Measurements from ENCODE around the gene PALD1.

The PALD1 gene

GRCh38 chr10:70590655-70591416 is 112.3 kb downstream of the PALD1 start:
- DNase-seq (ENCODE audit: low spot score): no peak

- DNase-seq (ENCODE audit: low spot score): no peak
Observed at GRCh38 chr10:70592186-70592735, 113.7 kb downstream of the PALD1 start.

GRCh38 chr10:70592746-70593512 is 114.4 kb downstream of the PALD1 start:
- DNase-seq (ENCODE audit: low spot score): no peak

- no peak for DNase-seq (ENCODE audit: low spot score)
Observed at GRCh38 chr10:70593513-70593890, 114.9 kb downstream of the PALD1 start.

GRCh38 chr10:70594161-70594560 is 115.6 kb downstream of the PALD1 start:
- no peak for DNase-seq (ENCODE audit: low spot score)

DNA sequence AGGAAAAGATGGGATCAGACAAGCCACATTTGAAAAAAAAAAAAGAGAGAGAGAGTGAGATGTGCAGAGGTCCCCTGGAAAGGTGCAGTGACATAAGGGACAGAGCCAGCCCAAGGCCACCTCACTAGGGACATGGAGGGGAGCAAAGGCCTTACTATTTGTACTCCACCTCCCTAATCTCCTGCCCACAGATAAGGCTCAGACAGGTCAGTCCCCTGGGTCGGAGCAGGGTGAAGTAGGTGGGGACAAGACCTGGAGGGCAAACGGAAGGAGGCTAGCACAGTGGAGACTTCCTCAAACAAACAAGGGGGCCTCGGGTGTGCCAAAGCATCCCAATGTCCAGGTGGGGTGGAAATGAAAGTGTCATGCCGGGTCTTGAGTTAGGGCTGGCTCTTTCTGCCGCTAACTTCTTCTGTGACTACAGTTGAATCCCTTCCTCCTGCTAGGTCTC is 117.0 kb downstream of the PALD1 start:
- no peak for DNase-seq (ENCODE audit: low spot score)

DNA sequence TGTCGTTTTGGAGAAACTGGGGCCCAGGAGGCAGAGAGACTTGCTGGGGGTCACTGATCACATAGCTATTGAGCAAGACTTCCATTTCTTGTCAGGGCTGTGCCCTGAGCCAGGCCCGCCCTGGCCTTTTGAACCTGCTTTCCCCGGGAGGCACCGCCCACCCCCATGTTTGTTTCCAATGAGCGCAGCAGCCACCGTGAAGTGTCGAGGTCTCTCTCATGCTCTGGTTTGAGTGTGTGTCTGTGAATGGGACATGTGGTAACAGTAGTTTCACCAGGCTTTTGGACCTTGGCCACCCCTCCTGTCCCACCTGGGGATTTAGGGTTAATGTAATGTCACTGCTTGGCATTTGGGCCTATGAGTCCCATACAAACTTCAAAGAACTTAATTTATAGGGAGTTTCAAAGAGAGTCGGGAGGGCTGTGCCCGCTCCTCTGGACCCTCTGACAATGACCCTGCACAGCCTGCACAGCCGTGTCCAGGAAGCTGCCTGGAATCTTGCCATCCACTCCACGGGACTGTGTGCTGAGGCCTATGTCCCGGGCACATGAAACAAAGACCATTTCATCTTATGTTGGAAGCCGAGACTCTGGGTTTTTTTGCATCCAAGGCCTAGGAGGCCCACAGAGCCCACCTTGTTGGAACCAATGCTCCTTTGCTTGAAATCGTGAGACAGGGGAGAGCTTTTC is 117.7 kb downstream of the PALD1 start:
- DNase-seq (ENCODE audit: low spot score): no peak

DNA sequence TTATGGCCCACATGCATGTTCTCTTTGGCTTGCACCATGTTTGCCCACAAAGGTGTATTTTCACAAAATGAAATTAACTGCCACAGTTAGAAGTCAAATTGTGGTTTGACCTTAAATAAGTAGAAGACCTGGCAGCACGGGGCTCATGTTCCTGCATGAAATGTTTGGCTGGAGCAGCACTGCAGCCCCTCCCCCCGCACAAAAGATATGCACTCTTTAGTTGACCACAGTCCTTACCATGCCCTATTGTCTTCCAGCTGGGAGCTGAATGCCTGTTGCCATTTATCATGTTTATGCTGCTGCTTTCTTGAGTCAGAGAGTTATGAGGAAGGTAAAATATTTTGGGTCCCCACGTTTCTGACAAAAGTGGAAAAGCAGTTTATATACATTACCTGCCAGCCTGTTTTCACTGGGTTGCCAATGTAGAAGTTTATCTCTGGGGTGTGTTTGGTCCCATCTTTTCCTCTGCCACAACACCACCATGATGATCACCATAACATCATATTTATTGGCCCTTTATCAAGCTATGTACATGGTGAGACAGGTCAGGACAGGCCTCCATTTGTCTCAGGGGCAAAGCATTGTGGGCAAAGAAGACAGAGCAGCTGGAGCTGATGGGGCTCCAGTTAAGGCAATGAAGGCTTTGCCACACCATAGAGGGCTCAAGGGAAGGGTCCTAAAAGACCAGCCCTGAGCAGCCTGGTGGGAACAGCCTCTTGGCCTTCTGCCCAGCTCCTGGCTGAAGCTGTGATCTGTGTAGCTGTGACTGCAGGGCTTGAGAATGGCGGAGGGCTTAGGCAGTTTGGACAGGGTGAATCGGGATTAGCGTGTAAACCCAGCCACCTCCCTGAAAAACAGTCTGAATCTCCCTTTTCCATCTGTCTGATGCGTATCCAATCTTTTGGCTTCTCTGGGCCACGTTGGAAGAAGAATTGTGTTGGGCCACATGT is 118.6 kb downstream of the PALD1 start:
- no peak for DNase-seq (ENCODE audit: low spot score)

- DNase-seq (ENCODE audit: low spot score): no peak
Observed at GRCh38 chr10:70597856-70598815, 119.6 kb downstream of the PALD1 start.

DNA sequence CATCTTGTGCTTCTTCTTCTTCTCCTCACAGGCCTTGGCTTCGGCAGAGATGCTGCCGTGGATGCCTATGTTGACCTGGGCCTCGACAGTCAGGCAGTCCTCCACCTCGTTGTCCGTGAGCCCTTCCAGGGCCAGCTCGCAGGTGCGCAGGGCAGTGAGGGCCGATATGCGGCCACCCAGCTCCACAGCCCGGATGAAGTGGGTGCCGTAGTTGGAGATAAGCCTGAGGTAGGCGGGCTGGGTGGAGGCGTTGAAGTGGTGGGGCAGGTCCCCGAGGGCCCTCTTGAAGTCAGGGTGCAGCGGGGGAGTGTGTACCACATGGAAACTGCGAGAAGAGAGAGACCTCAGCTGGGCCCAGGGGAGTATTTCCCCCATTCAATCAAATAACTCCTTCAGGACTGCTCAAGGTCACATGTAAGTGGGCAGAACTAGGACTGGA is 120.3 kb downstream of the PALD1 start:
- no peak for DNase-seq (ENCODE audit: low spot score)

GRCh38 chr10:70599319-70599718 is 120.8 kb downstream of the PALD1 start:
- DNase-seq (ENCODE audit: low spot score): no peak

DNA sequence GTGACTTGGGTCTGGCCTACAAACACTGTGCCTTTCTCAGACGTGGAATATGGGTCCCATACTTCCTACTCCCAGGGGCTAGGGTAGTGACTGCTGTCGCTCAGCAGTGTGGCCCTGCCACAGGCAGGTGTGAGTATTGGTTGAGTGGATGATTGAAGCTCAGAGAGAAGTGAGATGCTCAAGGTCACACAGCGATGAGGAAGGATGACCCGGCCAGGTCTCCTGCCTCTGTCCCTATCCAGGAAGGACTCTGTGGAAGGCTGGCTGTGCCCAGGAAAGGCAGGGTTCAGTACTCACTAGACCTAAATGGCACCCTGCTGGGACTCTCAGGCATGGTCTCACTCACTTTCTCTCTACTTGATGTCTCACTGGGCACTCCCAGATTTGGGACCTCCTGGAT is 121.2 kb downstream of the PALD1 start:
- no peak for DNase-seq (ENCODE audit: low spot score)

DNA sequence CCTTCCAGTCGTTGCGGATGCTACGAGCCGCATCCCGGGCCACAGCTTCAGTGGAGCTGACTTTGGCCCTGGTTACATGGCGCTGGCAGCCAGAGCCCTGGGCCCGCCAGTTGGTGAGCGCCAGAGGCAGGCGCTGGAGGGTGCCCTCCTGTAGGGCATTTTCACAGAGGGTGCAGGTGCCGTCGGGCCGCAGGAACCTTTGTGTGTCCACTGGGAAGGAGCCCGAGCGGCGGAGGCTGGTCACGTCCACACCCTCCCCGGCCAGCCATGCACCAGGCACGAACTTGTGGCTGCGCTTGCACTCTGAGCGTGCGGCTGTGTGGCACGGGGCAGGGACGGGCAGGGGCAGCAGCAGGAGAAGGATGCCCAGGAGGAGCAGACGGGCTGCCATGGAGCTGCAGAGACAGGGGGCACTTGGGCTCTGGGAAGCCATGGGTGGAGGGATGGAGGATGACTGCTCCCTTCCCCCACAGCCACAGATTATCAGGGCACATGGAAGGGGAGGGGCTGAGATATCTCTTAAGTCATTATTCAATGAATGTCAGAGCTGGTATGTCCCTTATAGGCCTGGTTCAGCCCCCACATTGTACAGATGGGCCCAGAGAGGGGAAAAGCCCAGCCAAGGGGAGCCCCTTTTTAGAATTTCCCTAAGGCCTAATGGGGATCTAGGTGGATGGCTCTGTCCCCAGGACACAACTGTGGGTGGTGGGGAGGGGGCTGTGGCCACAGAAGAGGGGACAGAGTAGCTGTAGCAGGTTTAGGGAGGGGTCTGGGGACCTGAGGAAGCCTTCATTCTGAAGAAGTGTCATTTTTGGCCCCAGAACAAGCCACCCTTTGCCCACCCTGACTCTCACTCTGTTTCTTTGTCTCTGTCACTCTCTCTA is 122.2 kb downstream of the PALD1 start:
- DNase-seq (ENCODE audit: low spot score): no peak

DNA sequence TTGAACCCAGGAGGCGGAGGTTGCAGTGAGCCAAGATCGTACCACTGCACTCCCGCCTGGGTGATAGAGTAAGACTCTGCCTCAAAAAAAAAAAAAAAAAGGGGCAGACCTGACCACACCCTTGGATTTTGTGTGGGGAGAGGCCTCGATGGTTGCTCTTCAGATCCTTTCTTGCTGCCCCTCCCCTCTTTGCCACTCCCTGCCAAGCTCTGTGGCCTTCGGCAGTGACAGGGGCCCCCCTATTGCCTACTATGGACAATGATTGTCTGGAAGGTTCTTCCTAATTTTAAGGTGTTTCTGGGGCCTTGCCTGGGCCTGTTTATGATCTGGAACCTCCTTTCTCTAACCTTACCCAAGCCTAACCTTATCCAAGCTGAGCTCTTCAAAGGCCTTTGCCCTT is 123.2 kb downstream of the PALD1 start:
- no peak for DNase-seq (ENCODE audit: low spot score)

DNA sequence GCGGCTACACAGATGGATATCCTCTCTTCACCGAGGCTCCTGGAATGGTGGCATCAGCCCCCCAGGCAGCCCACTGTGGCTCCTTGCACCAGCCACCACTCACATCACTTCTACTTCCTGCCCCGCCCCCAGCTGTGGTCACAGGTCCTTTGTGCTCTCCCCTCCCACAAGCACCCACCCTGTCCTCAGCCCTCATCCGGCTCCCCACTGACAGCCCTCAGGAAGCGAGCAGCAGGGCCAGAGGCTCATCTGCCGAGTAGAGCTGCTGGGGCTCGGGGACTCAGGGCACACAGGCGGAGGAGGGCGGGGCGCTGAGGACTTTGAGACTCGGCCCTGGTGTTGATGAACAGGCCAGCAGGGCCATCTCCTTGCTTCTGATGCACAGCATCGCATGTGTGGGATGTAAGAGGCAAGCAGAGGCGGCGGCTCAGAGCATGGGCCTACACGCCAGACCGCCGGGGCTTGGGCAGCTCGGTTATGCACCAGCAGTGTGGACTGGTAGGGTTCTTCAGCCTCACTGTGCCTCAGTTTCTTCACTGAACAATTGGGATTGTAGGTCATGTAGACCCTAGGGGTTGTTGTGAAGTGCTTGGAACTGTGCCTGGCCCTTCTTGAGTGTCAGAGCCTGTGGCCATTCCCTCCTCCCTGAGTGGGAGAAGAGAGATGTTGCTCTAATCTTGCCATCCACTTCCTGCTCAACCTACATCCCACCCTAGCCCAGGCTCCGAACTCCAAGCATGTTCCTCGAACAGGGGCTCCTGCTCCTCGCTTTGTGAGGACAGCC is 124.3 kb downstream of the PALD1 start, which contains the start of gene PRF1:
Gene PRF1, minus strand, starts transcription at position 77 of the 784 bp plus-strand sequence. CDS start 1,839 bp downstream, outside the sequence.
- DNase-seq (ENCODE audit: low spot score): peak; percentile 65

- DNase-seq (ENCODE audit: low spot score): no peak
Observed at GRCh38 chr10:70603449-70603801, 124.9 kb downstream of the PALD1 start.

GRCh38 chr10:70604106-70604505 is 125.5 kb downstream of the PALD1 start:
- DNase-seq (ENCODE audit: low spot score): no peak

DNA sequence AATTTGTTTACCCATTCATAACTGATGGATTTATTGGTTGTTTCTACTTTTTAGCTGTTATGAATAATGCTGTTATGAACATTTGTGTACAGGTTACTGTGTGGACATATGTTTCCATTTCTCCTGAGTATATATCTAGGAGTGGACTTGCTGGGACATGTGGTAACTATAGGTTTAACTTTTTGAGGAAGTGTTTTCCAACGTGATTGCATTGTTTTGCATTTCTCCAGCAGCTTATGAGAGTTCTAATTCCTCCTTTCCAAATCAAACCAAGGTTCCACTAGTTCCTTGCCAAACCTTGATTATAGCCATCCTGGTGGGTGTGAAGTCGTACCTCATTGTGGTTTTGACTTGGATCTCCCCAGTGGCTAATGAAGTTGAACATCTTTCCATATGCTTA is 126.6 kb downstream of the PALD1 start:
- DNase-seq (ENCODE audit: low spot score): no peak

All from activated CD4-positive, alpha-beta T cell treated with anti-CD3 and anti-CD28 coated beads, Interleukin-2, Interleukin-4, amounts not matched to agents 100 ng/mL and 50 ng/mL, durations not matched to agents 16 hours and 8 hours (primary cell).